Upper lobe of left lung (tissue), 4 donors: ENCODE measurements around the gene LYL1.

ENCODE experiments used
- EP300 ChIP-seq, 4 donors: sonication (generic); formaldehyde crosslinking; IDR thresholded peaks; one replicate each; pipeline ENCODE4 v1.5.1; 2017; ENCODE audit warnings: antibody characterized with exemption in 4 of 4, control low read depth in 2 of 4
- POLR2A ChIP-seq, 4 donors: fragments of 450-650 bp; IDR thresholded peaks; one replicate each; pipeline ENCODE4 v1.5.1; 2016 to 2017; ENCODE audit warnings: antibody characterized with exemption in 4 of 4, mild to moderate bottlenecking in 2 of 4
- TF ChIP-seq, protein P1 (sequence below), 6 experiments: fragments of 450-650 bp in 4 of 6; fragments of 200-600 bp in 2 of 6; sonication (generic) in 2 of 6; IDR thresholded peaks; one replicate each; pipeline ENCODE4 v1.5.1; 2016 to 2019; ENCODE audit warnings: antibody characterized with exemption in 6 of 6

DNA sequence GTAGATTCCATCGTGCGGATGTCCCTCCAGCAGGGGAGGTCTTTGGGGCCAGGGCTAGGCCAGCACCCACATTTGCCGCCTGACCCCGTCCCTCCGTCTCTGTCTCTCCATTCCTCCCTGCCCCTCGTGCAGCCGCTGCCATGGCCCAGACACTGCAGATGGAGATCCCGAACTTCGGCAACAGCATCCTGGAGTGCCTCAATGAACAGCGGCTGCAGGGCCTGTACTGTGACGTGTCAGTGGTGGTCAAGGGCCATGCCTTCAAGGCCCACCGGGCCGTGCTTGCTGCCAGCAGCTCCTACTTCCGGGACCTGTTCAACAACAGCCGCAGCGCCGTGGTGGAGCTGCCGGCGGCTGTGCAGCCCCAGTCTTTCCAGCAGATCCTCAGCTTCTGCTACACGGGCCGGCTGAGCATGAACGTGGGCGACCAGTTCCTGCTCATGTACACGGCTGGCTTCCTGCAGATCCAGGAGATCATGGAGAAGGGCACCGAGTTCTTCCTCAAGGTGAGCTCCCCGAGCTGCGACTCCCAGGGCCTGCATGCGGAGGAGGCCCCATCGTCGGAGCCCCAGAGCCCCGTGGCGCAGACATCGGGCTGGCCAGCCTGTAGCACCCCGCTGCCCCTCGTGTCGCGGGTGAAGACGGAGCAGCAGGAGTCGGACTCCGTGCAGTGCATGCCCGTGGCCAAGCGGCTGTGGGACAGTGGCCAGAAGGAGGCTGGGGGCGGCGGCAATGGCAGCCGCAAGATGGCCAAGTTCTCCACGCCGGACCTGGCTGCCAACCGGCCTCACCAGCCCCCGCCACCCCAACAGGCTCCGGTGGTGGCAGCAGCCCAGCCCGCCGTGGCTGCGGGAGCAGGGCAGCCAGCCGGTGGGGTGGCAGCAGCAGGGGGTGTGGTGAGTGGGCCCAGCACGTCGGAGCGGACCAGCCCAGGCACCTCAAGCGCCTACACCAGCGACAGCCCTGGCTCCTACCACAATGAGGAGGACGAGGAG lies 32.7 kb upstream of the LYL1 start:
- TF ChIP-seq, protein P1, sequence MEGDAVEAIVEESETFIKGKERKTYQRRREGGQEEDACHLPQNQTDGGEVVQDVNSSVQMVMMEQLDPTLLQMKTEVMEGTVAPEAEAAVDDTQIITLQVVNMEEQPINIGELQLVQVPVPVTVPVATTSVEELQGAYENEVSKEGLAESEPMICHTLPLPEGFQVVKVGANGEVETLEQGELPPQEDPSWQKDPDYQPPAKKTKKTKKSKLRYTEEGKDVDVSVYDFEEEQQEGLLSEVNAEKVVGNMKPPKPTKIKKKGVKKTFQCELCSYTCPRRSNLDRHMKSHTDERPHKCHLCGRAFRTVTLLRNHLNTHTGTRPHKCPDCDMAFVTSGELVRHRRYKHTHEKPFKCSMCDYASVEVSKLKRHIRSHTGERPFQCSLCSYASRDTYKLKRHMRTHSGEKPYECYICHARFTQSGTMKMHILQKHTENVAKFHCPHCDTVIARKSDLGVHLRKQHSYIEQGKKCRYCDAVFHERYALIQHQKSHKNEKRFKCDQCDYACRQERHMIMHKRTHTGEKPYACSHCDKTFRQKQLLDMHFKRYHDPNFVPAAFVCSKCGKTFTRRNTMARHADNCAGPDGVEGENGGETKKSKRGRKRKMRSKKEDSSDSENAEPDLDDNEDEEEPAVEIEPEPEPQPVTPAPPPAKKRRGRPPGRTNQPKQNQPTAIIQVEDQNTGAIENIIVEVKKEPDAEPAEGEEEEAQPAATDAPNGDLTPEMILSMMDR (IDR thresholded peaks at IDR 0.05) = no peak
- TF ChIP-seq POLR2A (IDR thresholded peaks at IDR 0.05) (no peak), EP300 (IDR thresholded peaks at IDR 0.05) (no peak)
